NCI-H82 treated with DMSO at 0.1 percent for 48 hours (cell line): Measurements from ENCODE around the gene ATP2C1.

Source experiments
- DNase-seq: peaks from one replicate; lab custom pipeline; 2025; ENCODE audit not compliant: unreplicated experiment; lab: John Stamatoyannopoulos, UW

ATP2C1 gene

GRCh38 chr3:130975251-130975650 is 81.4 kb downstream of the ATP2C1 start:
- DNase-seq: no peak

GRCh38 chr3:130976706-130977105 is 82.8 kb downstream of the ATP2C1 start:
- no peak for DNase-seq

- DNase-seq: no peak
Observed at GRCh38 chr3:130979117-130979516, 85.2 kb downstream of the ATP2C1 start.

- no peak for DNase-seq
Observed at GRCh38 chr3:130981469-130981868, 87.6 kb downstream of the ATP2C1 start.

GRCh38 chr3:130990282-130990681 is 96.4 kb downstream of the ATP2C1 start:
- no peak for DNase-seq

- no peak for DNase-seq
Observed at GRCh38 chr3:130991126-130991525, 97.2 kb downstream of the ATP2C1 start.

GRCh38 chr3:130992344-130992743 is 98.5 kb downstream of the ATP2C1 start:
- no peak for DNase-seq

GRCh38 chr3:130997289-130997688 is 103.4 kb downstream of the ATP2C1 start:
- no peak for DNase-seq

- no peak for DNase-seq
Observed at GRCh38 chr3:131001071-131001470, 107.2 kb downstream of the ATP2C1 start.

GRCh38 chr3:131004603-131005002 is 110.7 kb downstream of the ATP2C1 start:
- DNase-seq: no peak

- DNase-seq: no peak
Observed at GRCh38 chr3:131007256-131007655, 113.4 kb downstream of the ATP2C1 start.

GRCh38 chr3:131007782-131008181 is 113.9 kb downstream of the ATP2C1 start:
- DNase-seq: no peak

- DNase-seq: no peak
Observed at GRCh38 chr3:131008326-131008725, 114.4 kb downstream of the ATP2C1 start.

- DNase-seq: no peak
Observed at GRCh38 chr3:131009698-131010097, 115.8 kb downstream of the ATP2C1 start.

- no peak for DNase-seq
Observed at GRCh38 chr3:131018970-131019369, 125.1 kb downstream of the ATP2C1 start.

- no peak for DNase-seq
Observed at GRCh38 chr3:131020122-131020693, 126.3 kb downstream of the ATP2C1 start.

GRCh38 chr3:131025539-131025938 is 131.7 kb downstream of the ATP2C1 start:
- DNase-seq: no peak

- DNase-seq: peak; percentile 64
Observed at GRCh38 chr3:131026321-131027151, 132.7 kb downstream of the ATP2C1 start, which contains the start of the genes ASTE1 and NEK11. Gene ASTE1, minus strand, starts transcription at chr3:131026825. Its CDS starts 1,519 bp downstream, at chr3:131025306. Gene NEK11, plus strand, starts transcription at chr3:131026877. Its CDS starts 2,832 bp downstream, at chr3:131029709.

- DNase-seq: no peak
Observed at GRCh38 chr3:131028844-131029243, 135.0 kb downstream of the ATP2C1 start.

GRCh38 chr3:131031660-131032059 is 137.8 kb downstream of the ATP2C1 start:
- DNase-seq: no peak

GRCh38 chr3:131033480-131034080 is 139.7 kb downstream of the ATP2C1 start:
- peak; percentile 20 for DNase-seq
